Kasumi-1 (cell line): ENCODE results near the gene MLKL.
"Not testable (repeated sequence)": the region's sequence is repeated elsewhere in the genome, so short reads cannot be mapped to it uniquely, and the experiment has no call there.

Experiments
- DNase-seq, 2 experiments: peaks; one replicate each; lab custom pipeline; 2025; lab: John Stamatoyannopoulos, UW

Gene MLKL

DNA sequence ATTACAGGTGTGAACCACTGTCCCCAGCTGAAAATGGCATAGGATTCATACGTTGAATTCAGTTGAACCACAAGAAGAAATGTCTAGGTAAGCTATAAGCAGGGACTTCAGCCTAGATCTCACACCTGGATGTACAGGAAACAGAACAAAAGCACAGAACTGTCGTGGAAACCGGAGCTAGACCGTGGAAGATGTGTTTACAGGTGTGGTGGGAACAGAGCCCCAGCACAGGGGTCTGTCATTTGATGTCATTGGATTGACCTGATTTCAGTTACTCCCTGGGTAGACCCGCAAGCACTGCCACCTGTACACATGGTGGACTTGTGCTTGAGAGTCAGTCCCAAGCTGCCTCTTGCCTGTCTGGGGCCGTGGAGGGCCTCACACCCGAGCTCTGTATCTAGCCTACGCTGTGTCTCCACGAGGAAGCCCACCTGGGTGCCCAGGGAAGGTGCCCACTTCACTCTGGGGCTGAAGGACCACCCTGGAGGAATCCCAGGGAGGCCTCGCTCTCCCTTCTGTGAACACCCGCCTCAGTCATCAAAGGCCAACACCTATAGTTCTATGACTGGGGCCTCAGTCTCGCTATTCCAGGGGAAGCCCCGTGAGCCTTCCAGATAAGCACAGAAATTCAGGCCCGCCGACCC lies 32.2 kb upstream of the MLKL start:
- DNase-seq, result no peak

DNA sequence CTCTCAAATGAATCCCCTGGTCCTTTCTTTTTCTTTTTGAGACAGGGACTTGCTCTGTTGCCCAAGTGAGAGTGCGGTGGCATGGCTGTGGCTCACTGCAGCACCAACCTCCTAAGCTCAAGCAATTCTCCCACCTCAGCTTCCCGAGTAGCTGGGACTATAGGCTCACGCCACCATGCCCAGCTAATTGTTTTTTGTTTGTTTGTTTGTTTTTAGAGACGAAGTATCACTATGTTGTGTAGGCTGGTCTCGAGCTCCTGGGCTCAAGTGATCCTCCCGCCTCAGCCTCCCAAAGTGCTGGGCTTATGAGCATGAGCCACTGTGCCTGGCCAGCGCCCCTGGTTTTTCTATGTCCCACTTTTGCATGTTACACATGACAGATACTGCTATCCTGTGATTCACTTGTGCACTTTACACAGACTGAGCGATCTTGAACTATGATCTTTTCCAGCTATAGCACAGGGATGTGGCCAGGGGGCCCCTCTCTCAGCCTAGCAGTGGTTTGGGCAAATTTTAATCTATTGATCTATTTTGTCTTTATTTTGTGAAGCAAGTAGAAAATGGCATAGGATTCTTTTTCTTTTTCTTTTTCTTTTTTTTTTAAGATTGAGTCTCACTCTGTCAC lies 31.3 kb upstream of the MLKL start:
- DNase-seq, result no peak

DNA sequence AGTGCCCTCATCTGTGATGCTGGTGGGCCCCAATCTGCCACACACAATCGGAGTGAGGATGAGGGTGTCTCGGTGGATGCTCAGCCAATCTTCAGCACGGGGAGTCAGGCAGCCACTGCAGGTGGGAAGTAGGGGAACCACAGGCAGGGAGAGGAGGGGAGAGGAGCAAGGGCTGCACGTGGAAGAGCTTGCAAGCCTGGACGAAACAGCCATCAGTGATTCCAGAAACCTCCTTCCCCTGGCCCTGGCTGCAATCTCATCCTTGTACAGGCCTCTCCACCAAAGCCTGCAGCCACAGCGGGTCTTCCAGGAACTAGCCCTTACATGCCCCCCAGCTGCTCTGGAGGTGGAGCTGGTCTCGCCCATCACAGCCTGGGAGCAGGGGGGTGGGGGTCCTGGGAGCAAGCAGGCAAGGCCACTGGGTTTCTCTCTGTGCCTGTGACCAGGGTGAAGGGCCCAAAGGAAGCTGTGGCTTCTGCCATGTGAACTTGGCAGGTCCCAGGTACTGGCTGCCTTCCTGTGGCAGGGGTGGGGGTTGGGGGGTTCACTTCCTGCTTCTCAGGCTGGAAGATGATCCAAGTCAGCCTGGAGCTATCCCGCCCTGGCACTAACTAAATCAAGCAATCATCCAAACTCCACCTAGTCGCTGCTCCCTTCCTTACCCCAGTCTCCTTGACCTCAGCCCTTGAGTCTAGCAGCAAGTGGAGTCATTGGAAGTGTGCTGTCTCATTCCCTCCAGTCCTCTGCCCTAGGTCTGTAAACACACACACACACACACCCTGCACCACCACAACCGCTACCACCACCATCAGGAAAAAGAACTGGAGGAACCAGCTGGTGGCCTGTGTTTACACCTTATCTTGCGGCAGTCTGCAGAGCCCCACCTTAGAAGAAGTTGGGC lies 29.4 kb upstream of the MLKL start:
- DNase-seq, result peak in 1 of 2 experiments; percentile 18

DNA sequence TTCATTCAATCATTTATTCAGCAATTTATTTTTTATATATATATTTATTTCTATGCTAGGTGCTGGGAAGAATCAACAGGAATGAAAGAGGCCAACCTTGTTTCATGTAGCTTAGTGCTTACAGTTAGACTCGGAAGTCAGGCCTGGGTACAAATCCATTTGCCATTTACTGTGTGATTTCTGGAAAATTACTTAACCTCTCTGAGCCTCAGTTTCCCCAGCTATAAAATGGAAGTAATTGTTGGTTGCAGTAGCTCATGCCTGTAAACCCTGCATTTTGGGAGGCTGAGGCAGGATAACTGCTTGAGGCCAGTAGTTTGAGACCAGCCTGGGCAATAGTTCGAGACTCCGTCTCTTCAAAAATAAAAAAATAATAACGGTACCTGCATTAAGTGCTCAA lies 27.2 kb upstream of the MLKL start:
- DNase-seq, result no peak

DNA sequence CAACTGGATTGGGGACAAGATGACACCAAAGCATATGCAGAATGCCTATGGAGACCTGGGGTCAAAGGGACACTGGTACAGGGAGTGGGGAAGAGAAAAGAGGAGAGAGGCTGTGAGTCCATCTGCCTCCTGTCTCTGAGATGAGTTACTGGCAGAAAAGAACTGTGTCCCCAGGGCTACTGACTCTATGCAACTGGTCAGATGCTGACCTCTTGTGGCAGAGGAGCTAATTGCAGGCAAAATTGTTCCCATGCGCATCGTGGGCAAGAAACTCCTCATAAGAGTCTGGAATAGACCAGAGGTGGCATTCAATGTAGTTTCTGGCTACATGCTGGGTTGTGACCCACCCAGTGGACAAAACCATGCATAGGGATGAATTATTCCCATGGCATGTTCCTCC lies 26.1 kb upstream of the MLKL start:
- peak; percentile 78 to 83 for DNase-seq

DNA sequence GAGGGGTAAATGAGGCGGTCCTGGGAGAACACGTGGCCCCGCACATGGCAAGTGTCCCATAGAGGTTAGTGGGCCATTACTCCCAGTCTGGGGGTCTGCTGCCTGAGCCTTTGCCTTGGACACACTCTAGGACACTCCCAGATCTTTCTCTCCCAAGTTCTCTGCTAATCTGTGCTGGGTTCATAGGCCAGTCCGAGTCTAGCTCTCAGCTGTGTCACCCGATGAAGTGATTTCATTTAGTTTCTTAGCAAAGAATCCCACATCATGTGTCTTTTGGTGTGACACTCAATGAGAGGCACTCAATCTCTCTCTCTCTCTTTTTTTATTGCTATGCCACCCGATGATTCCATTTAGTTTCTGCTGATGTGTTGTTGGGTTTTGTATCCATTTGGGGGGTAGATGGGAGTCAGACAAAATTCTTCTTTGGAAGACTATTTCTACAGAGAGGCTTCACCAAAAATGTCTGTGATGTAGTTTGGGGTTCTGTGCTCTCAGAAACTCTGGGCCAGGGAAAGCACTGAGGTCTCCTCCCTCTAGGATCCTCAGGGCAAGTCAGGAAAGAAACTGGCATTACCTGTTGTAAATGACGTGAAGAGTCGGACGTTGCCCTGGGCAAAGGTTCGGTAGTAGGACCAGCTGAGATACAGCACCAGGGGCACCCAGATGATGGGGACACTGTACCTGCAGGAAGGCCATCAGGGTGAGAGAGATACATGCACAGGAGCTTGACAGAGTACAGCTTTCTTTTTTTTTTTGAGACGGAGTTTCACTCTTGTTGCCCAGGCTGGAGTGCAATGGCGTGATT lies 25.2 kb upstream of the MLKL start:
- no peak for DNase-seq

DNA sequence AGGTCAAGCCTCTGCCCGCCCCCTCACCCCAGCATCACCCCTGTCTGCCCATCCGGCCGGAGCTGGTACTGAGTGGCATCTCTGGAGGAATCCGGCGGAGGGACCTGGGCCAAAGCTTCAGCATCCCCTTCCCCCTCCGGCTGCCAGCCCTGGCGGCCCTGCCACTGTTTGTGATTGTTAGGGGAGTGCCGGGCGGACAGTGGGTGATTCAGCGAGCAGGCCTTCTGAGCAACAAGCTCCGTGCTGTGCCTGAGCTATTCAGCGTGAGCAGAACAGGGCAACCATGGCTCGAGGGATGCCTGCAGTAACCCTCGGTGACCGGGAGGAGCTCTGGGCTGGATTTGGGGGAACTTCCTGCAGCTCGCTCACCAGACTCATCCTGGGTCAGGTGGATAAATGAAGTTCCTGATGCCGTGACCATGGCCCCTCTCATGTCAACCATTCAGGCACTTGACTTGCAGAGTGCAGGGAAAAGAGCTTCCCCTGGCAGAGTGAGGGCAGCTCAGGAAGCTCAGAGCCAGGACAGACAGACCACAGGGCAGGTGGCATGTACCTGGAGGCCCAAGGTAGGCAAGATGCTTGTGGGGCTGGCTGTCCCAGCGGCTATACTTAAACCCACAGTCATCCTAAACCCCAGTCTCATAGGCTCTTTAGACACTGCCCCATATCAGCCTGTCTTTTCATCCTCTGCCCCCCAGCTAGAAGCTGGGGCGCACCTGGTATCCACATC lies 24.3 kb upstream of the MLKL start:
- DNase-seq, result no peak

DNA sequence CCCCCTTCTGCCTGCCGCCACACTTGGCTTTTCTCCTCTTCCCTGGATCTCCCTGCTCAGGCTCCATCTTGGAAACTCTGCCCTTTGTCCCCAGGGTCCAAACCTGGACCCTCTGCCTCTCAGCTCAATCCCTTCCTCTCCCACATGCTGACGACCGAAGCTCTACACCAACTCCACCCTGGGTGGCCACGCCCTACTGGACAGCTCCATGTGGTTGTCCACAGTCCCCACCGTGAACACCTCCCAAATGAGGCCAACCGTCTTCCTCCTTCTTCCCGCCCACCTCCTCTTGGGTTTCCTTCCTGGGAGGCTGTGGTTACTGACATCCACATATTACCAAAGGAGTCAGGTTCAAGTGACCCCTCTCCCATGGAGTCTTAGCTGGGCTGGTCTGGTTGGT lies 22.6 kb upstream of the MLKL start:
- no peak for DNase-seq

DNA sequence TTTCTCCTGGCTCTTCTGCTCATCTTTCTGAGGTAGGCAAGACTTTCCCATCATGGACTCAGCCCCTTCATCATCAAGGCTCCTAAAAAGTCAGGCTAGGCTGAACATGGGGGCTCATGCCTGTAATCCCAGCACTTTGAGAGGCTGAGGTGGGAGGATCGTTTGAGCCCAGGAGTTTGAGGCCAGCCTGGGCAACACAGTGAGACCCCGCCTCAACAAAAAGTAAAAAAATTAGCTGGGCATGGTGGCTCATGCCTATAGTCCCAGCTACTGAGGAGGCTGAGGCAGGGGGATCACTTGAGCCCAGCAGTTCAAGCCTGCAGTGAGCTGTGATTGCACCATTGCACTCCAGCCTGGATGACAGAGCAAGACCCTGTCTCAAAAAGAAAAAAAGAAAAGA lies 21.5 kb upstream of the MLKL start:
- DNase-seq, result not testable (repeated sequence)

DNA sequence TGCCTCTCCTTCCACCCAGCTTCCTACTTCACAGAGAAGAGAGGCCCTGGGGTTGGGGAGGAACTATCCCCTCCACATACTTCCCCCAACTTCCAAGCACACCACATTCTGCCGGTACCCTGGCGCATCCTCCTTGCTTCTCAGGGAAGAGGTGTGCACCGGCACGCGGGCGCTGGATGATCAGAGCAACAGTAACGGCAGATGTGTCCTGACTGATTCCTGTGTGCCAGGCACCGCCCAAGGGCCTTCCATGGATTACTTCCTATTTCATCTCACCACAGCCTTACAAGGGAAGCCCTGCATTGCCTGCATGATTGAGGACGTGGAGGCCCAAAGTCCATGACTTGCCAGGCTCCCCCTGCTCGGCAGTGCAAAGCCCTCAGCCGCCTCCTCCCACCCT lies 21.1 kb upstream of the MLKL start:
- DNase-seq, result peak in 1 of 2 experiments; percentile 29

DNA sequence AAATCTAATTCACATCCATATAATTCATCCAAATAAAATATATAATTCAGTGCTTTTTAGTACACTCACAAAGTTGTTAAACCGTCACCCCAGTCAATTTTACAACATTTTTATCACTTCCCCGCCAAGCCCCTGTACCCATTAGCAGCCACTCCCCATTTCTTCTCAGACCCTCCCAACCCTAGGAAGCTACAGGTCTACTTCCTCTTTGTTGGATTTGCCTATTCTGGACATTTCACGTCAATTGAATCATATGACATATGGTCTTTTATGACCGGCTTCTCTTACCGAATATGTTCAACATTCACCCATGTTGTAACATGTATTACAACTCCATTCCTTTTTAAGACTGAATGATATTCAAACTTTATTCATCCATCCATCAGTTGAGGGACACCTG lies 19.9 kb upstream of the MLKL start:
- no peak for DNase-seq

DNA sequence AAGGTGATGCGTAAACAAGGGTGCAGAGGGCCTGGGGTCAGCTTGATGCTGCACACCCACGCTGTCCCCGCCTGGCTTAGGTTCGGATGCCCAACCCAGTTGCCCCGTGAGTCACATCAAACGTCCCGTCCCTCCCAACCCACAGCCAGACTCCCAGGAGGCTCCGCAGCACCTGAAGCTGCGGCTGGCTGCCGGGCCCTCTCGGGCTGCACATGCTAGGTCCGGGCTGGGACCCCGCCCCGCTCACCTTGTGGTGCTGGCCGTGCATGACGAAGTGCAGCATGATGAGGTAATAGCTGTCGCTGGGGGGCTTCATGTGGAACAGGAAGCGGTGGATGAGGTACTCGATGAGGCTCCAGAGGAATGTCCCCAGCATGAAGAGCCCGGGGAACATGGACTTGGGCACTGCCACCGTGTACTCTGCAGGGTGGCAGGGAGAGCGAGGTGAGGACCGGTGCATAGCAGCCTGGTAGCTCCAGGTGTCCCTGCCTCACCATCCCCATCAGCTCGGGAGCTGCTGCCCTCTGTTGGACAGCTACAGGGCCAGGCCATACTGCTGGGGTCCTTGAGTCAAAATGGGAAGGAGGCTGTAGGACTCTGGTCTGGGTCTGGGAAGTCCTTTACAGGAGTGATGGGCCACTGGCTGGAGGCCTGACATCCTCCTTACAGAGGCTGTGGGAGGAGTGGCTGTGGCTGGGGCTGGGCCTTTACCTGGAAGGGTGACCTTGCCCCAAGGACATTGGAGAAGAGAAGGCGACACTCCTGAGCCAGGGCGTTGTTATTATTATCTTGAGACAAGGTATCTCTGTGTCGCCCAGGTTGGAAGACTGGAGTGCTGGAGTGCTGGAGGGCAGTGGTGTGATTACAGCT lies 18.3 kb upstream of the MLKL start:
- DNase-seq, result no peak

DNA sequence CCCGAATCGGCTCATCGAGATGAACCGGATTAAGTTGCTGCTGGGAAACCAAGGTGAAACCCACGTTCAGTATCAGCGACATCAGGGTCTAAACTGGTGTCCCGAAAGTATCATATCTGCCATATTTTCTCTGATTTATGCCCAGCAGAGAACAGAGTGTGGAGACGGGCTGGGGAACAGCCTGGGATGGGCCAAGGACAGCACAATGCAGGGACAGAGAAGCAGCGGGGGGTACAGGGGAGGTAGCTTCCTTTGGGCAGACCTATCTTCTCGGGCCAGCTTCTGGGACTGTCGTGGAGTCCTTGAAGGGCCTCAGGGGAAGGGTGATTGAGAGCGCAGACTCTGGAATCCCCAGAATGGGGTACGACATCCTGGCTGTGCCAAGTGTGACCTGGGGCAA lies 17.5 kb upstream of the MLKL start:
- no peak for DNase-seq

DNA sequence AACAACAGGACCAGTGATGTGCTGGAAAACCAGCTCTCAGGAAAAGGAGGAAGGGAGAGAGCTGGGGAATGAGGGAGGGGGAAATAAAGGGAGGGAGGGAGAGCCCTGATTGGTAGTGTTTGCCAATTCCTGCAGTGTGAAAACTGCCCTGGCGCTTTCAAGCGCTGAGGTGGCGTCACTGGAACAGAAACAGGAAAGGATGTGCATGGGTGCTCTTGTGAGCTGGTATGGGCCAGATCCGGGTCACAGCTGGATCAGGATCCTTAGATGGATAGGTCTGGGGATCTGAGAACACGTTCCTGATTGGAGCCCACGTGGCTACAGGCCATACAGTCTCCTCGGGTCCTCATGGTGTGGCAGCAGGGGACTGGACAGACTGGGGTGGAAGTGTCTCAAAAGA lies 16.7 kb upstream of the MLKL start:
- no peak for DNase-seq

DNA sequence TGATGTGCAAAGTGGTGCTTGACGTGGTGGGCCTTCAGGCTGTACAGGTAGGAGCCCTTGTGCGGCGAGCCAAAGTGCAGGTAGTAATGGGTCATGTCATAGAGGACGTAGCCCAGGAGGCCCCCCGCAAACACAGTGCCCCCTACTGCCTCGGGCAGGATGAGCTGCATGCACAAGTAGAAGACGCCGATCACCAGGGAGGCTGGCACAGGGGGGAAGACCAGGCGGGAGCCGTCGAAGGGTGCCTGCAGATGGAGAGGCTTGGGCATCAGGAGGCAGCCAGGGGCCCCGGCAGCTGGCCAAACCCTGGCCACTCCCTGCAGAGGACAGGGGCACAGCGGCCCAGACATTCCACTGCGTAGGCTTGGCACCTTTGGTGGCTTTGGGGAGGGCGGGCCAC lies 15.7 kb upstream of the MLKL start:
- DNase-seq, result no peak

DNA sequence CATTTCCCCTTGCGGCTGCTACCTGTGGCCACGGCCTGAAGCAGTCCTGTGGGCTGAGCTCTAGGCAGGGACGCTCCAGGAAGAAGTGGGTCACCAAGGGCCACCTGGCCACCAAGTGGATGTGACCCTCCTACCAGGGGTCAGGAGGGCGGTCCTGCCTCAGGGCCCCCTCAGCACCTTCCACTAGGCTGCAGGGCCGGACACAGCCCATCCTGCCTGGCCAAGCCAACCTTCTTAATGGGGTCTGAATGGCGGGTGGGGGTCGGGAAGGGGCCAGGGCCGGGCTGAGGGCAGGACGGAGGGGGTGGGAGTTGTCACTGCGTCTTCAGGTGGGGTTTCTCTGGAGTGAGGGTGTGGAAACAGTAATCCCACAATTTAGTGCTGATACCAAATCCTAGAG lies 13.2 kb upstream of the MLKL start:
- DNase-seq, result no peak

DNA sequence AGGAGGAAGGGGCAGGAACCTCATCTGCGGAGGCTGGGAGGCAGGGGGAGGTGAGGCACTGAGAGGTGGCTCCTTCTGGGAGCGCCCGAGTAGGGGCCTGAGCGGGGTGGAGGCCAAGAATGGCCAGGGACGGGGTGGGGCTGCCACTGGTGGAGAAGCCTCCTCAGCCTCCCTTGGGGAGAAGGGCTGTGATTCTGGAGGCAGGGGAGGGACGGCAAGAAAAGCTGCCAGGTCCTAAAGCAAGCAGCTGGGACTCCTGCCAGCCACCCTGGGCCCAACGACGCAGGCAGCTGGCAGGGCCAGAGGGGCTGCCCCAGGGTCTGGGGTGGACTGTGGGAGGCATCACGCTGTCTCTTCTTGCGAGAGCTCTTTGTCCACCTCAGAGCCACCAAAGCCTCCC lies 12.7 kb upstream of the MLKL start:
- DNase-seq, result no peak

DNA sequence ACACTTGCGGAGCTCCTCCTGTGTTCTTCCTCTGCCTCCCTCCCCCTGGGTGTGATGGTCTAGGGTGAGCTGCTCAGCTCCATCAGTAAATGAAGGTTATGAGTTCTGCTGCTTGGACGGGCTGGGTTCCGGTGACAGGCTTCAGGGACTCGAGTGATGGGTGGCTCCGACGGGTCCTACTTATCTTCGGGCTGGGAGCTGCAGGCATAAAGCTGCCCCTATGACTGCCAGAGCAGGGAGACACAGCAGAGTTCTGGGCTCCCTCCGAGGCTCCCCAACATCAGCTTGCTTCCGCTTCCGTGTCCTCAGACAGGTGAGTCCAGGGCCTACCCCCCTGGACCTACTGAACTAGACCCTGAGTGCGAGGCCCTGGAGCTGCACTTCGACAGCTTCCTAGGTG lies 11.3 kb upstream of the MLKL start:
- no peak for DNase-seq

DNA sequence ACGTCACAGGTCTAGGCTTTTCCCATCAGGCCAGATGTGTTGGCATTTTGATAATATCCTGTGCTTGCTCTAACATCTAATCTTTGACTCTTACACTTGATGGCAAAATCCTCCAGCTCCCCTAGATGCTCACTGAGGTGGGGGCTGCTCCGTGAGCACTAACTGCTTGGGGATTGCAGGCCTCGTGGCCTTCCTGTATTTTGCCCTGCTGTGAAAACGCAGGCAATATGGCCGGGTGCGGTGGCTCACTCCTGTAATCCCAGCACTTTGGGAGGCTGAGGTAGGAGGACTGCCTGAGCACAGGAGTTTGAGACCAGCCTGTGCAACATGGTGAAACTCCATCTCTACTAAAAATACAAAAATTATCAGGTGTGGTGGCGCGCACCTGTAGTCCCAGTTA lies 9.7 kb upstream of the MLKL start:
- DNase-seq, result no peak

DNA sequence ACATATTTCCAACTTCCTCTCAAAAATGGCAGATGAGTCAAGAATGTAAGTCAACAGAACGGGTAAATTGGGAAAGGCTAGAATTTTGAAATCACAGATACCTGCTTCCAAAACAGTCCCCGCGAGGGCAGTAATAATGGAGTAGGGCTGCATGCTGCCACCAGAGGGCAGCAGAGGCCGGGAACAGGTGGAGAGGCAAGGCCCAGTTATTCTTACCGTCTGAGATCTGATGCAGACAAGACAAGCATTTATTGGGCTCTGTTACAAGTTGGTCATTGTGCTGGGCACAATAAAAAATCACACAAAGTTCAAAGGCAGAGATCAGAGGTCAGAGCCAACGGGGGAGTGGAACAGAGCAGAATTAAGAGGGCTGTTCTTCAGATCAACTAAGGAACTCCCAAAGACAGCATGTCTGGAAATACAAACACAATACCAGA lies 8.8 kb upstream of the MLKL start:
- peak; percentile 78 to 83 for DNase-seq

DNA sequence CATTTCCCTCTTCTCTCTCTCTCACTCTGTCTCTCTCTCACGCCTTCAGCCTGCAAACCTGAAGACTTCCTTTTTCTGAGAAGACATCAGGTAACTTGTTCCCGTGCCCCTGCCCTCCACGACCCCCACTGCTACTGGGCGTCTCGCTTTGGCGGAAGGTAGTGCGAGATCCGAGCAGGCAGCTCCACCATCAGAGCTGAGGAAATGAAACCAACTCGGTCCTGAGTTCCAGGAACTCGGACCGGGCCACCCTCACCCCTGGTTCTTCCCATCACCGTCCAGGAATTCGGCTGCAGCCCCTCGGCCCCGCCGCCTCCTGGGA lies 585 bp downstream of the MLKL start:
- DNase-seq, result peak; percentile 40 to 47
